Neural cell (in vitro differentiated cells): ENCODE results near the gene MRPS31. TPM values are rescaled to one million over a fixed set of nuclear protein-coding genes. Genes with fewer than 3 reads are reported as not detected.

Experiments used
- H2AFZ ChIP-seq: fragments of 200-600, 300-800 bp; sonication (generic), shearing (Covaris generic); 2 replicates; pipeline ENCODE4 v1.6.0; 2014; ENCODE audit warnings: low read depth, mild to moderate bottlenecking, antibody characterized with exemption, low read length, moderate library complexity
- H3F3A ChIP-seq: fragments of 200-600 bp; shearing (Covaris generic); 2 replicates; pipeline ENCODE4 v1.6.1; 2016; ENCODE audit warnings: mild to moderate bottlenecking, moderate library complexity, mixed read lengths, antibody characterized with exemption, low read length; ENCODE audit not compliant: insufficient read depth, poor library complexity, severe bottlenecking
- H3K27ac ChIP-seq: fragments of 200-600, 300-800 bp; sonication (generic), shearing (Covaris generic); 2 replicates; pipeline ENCODE4 v1.5.1; 2014; ENCODE audit warnings: mild to moderate bottlenecking, low read length, moderate library complexity
- H3K27me3 ChIP-seq: fragments of 300-800, 200-600 bp; sonication (generic), shearing (Covaris generic); 2 replicates; pipeline ENCODE4 v1.6.0; 2014; ENCODE audit warnings: mild to moderate bottlenecking, low read depth, low read length, moderate library complexity; ENCODE audit not compliant: insufficient read depth
- H3K36me3 ChIP-seq: fragments of 300-800, 200-600 bp; sonication (generic), shearing (Covaris generic); 2 replicates; pipeline ENCODE4 v1.5.1; 2014; ENCODE audit warnings: mild to moderate bottlenecking, antibody characterized with exemption, low read length, moderate library complexity; ENCODE audit not compliant: insufficient read depth
- H3K4me2 ChIP-seq: fragments of 300-800, 200-600 bp; sonication (generic), shearing (Covaris generic); 2 replicates; pipeline ENCODE4 v1.6.0; 2014; ENCODE audit warnings: mild to moderate bottlenecking, low read length
- H3K4me3 ChIP-seq: fragments of 300-800, 200-600 bp; sonication (generic), shearing (Covaris generic); 2 replicates; pipeline ENCODE4 v1.5.1; 2014; ENCODE audit warnings: mild to moderate bottlenecking, low read length, moderate library complexity
- H3K79me2 ChIP-seq: fragments of 200-600 bp; shearing (Covaris generic); replicated peaks from 2 replicates; pipeline ENCODE4 v1.6.0; 2014; ENCODE audit warnings: mild to moderate bottlenecking, low read length, moderate library complexity; ENCODE audit not compliant: insufficient read depth
- H3K9ac ChIP-seq: fragments of 300-800, 200-600 bp; sonication (generic), shearing (Covaris generic); 2 replicates; pipeline ENCODE4 v1.6.1; 2016; ENCODE audit warnings: mild to moderate bottlenecking, low read length, mixed read lengths
- H3K9me2 ChIP-seq: fragments of 200-600 bp; shearing (Covaris generic); 2 replicates; pipeline ENCODE4 v1.6.1; 2016; ENCODE audit warnings: mild to moderate bottlenecking, low read length, mixed read lengths; ENCODE audit not compliant: insufficient read depth
- H3K9me3 ChIP-seq: fragments of 200-600, 300-800 bp; sonication (generic), shearing (Covaris generic); 2 replicates; pipeline ENCODE4 v1.6.1; 2016; ENCODE audit warnings: mild to moderate bottlenecking, mixed run types, low read length, moderate library complexity, mixed read lengths
- H4K20me1 ChIP-seq: fragments of 200-600 bp; shearing (Covaris generic); 2 replicates; pipeline ENCODE4 v1.6.1; 2016; ENCODE audit warnings: mild to moderate bottlenecking, mixed run types; ENCODE audit not compliant: insufficient read depth
- EP300 ChIP-seq: fragments of 450-650 bp; conservative IDR thresholded peaks from 2 replicates; pipeline ENCODE4 v1.6.1; 2014; ENCODE audit warnings: antibody characterized with exemption, mild to moderate bottlenecking, moderate library complexity; ENCODE audit not compliant: poor library complexity, severe bottlenecking
- EZH2 ChIP-seq: fragments of 200-600, 300-800 bp; shearing (Covaris generic), sonication (generic); IDR thresholded peaks from 2 replicates; pipeline ENCODE4 v1.6.1; 2014; ENCODE audit warnings: antibody characterized with exemption, low read length, borderline replicate concordance, mild to moderate bottlenecking; ENCODE audit not compliant: insufficient read depth, poor library complexity, severe bottlenecking
- MXI1 ChIP-seq: fragments of 450-650 bp; conservative IDR thresholded peaks from 2 replicates; pipeline ENCODE4 v1.6.1; 2014; ENCODE audit warnings: antibody characterized with exemption, mild to moderate bottlenecking; ENCODE audit not compliant: poor library complexity, severe bottlenecking
- POLR2AphosphoS5 ChIP-seq: IDR thresholded peaks from 2 replicates; pipeline ENCODE4 v1.6.1; 2012
- RAD21 ChIP-seq: fragments of 450-650 bp; conservative IDR thresholded peaks from 2 replicates; pipeline ENCODE4 v1.6.1; 2014; ENCODE audit warnings: antibody characterized with exemption, mild to moderate bottlenecking, moderate library complexity
- SMC3 ChIP-seq: fragments of 450-650 bp; conservative IDR thresholded peaks from 2 replicates; pipeline ENCODE4 v1.6.1; 2014; ENCODE audit warnings: antibody characterized with exemption, mild to moderate bottlenecking, moderate library complexity; ENCODE audit not compliant: poor library complexity
- TAF1 ChIP-seq: IDR thresholded peaks from 2 replicates; pipeline ENCODE4 v1.6.1; 2012; ENCODE audit warnings: low read depth
- polyA plus RNA-seq: library from polyadenylated mRNA; depleted of rRNA; stranded (reverse); fragments of >200 nt; gene quantifications from 2 replicates; pipeline ENCODE4 v1.2.3, GENCODE V29; 2014
- TF ChIP-seq, protein P1 (sequence below): fragments of 450-650 bp; IDR thresholded peaks from 2 replicates; pipeline ENCODE4 v1.5.1; 2014; ENCODE audit warnings: antibody characterized with exemption, mild to moderate bottlenecking, moderate library complexity; ENCODE audit not compliant: poor library complexity, severe bottlenecking
- TF ChIP-seq, protein P2 (sequence below): IDR thresholded peaks from 2 replicates; pipeline ENCODE4 v1.6.1; 2012; ENCODE audit warnings: borderline replicate concordance

Gene MRPS31
- polyA plus RNA-seq, 1 donor from 2014 or later = 72.4 TPM

DNA sequence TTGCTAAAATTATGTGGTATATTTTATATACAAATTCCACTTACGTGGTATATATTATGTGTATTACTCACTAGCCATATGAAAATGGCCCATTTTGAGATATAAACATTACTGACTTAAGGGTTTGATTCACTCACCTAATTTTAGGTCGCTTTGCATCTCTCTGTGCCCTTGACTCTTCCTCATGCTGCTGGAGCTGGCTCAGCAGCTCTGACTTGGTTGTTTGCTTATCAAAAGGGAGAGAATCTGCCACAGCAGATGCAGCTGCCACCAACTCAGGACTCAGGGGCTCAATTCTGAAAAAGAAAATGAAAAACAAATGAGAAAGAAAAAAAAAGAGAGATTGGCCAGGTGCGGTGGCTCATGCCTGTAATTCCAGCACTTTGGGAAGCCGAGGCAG lies 12.2 kb downstream of the MRPS31 start:
- Histone ChIP-seq H3K36me3 (no peaks in the 10 kb centered on the region), H3K27me3 (no peaks in the 10 kb centered on the region), H3F3A (no peaks in the 10 kb centered on the region), H3K27ac (no peak overlapping the region), H4K20me1 (no peaks in the 10 kb centered on the region), H3K9ac (no peak overlapping the region), H3K9me3 (no peaks in the 10 kb centered on the region), H3K4me2 (no peak overlapping the region), H2AFZ (no peak overlapping the region), H3K4me3 (no peak overlapping the region), H3K79me2 (no peaks in the 10 kb centered on the region), H3K9me2 (no peaks in the 10 kb centered on the region)
- no peak for TF ChIP-seq EP300

DNA sequence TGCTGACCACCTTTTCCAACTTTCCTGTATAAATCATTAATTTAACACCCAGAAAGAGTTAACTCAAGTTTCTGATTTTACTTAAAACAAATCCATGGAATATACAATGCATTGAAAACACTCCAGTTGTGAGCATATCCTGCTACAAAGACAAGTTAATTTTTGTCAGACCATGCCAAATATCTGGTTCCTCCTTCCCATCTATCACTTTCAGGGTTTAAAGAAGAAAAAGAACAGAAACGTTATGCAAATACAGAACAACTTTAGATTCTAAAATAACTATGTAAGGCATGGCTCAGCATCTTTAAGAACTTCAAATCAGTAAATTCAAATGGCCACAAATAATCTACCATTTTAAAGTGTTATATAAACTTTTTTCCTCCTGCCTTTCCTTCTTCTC lies 14.9 kb downstream of the MRPS31 start:
- Histone ChIP-seq H3K4me2 (no peak overlapping the region), H3K27me3 (no peaks in the 10 kb centered on the region), H3F3A (no peaks in the 10 kb centered on the region), H3K4me3 (no peak overlapping the region), H3K36me3 (no peaks in the 10 kb centered on the region), H4K20me1 (no peaks in the 10 kb centered on the region), H3K9ac (no peak overlapping the region), H3K9me3 (no peaks in the 10 kb centered on the region), H3K27ac (no peak overlapping the region), H2AFZ (no peak overlapping the region), H3K9me2 (no peaks in the 10 kb centered on the region), H3K79me2 (no peaks in the 10 kb centered on the region)
- TF ChIP-seq POLR2AphosphoS5 = no peak
- no peak for TF ChIP-seq RAD21
- TF ChIP-seq EP300 = no peak
- TF ChIP-seq TAF1 = no peak
- TF ChIP-seq, protein P1, sequence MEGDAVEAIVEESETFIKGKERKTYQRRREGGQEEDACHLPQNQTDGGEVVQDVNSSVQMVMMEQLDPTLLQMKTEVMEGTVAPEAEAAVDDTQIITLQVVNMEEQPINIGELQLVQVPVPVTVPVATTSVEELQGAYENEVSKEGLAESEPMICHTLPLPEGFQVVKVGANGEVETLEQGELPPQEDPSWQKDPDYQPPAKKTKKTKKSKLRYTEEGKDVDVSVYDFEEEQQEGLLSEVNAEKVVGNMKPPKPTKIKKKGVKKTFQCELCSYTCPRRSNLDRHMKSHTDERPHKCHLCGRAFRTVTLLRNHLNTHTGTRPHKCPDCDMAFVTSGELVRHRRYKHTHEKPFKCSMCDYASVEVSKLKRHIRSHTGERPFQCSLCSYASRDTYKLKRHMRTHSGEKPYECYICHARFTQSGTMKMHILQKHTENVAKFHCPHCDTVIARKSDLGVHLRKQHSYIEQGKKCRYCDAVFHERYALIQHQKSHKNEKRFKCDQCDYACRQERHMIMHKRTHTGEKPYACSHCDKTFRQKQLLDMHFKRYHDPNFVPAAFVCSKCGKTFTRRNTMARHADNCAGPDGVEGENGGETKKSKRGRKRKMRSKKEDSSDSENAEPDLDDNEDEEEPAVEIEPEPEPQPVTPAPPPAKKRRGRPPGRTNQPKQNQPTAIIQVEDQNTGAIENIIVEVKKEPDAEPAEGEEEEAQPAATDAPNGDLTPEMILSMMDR = no peak
- no peak for TF ChIP-seq SMC3
- TF ChIP-seq MXI1 = no peak
- TF ChIP-seq EZH2 = no peak
- TF ChIP-seq, protein P2, sequence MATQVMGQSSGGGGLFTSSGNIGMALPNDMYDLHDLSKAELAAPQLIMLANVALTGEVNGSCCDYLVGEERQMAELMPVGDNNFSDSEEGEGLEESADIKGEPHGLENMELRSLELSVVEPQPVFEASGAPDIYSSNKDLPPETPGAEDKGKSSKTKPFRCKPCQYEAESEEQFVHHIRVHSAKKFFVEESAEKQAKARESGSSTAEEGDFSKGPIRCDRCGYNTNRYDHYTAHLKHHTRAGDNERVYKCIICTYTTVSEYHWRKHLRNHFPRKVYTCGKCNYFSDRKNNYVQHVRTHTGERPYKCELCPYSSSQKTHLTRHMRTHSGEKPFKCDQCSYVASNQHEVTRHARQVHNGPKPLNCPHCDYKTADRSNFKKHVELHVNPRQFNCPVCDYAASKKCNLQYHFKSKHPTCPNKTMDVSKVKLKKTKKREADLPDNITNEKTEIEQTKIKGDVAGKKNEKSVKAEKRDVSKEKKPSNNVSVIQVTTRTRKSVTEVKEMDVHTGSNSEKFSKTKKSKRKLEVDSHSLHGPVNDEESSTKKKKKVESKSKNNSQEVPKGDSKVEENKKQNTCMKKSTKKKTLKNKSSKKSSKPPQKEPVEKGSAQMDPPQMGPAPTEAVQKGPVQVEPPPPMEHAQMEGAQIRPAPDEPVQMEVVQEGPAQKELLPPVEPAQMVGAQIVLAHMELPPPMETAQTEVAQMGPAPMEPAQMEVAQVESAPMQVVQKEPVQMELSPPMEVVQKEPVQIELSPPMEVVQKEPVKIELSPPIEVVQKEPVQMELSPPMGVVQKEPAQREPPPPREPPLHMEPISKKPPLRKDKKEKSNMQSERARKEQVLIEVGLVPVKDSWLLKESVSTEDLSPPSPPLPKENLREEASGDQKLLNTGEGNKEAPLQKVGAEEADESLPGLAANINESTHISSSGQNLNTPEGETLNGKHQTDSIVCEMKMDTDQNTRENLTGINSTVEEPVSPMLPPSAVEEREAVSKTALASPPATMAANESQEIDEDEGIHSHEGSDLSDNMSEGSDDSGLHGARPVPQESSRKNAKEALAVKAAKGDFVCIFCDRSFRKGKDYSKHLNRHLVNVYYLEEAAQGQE = no peak
